GM23248 (cell line): ENCODE results near the gene VIPR2.

Source experiments
- EZH2 ChIP-seq: fragments of 200-600 bp; sonication (generic); IDR thresholded peaks from 2 replicates; pipeline ENCODE4 v1.6.1; 2018; ENCODE audit warnings: antibody characterized with exemption, mild to moderate bottlenecking; ENCODE audit not compliant: insufficient read depth, poor library complexity, severe bottlenecking
- EZH2phosphoT487 ChIP-seq: fragments of 200-600 bp; sonication (generic); IDR thresholded peaks from 2 replicates; pipeline ENCODE4 v1.6.1; 2018; ENCODE audit warnings: antibody characterized with exemption, moderate library complexity, mild to moderate bottlenecking, low read depth; ENCODE audit not compliant: insufficient read depth

- TF ChIP-seq EZH2, result no peak
- TF ChIP-seq EZH2phosphoT487, result no peak
Measured at GRCh38 chr7:159036916-159037605, 107.6 kb downstream of the VIPR2 start.
